Hepatocyte (in vitro differentiated cells): ENCODE measurements around the gene MAGI3. TPM values are rescaled to one million over a fixed set of nuclear protein-coding genes. Genes with fewer than 3 reads are reported as not detected.

Experiments
- DNase-seq: peaks from one replicate; pipeline ENCODE4 v3.0.0-alpha.2; 2016; ENCODE audit warnings: low spot score
- H2AFZ ChIP-seq: fragments of 200-600 bp; sonication (generic); 2 replicates; pipeline ENCODE4 v1.6.0; 2016; ENCODE audit warnings: antibody characterized with exemption, mild to moderate bottlenecking
- H3K27ac ChIP-seq: fragments of 200-600 bp; sonication (generic); 2 replicates; pipeline ENCODE4 v1.5.1; 2016; ENCODE audit warnings: mild to moderate bottlenecking
- H3K27me3 ChIP-seq: fragments of 200-600 bp; sonication (generic); 2 replicates; pipeline ENCODE4 v1.6.1; 2016
- H3K36me3 ChIP-seq: fragments of 200-600 bp; sonication (generic); replicated peaks from 2 replicates; pipeline ENCODE4 v1.5.1; 2016; ENCODE audit warnings: low read depth; ENCODE audit not compliant: insufficient read depth
- H3K4me1 ChIP-seq: fragments of 200-600 bp; sonication (generic); 2 replicates; pipeline ENCODE4 v1.5.1; 2016; ENCODE audit warnings: mild to moderate bottlenecking, moderate library complexity; ENCODE audit not compliant: insufficient read depth
- H3K4me2 ChIP-seq: fragments of 200-600 bp; sonication (generic); 2 replicates; pipeline ENCODE4 v1.6.0; 2016
- H3K4me3 ChIP-seq: fragments of 200-600 bp; sonication (generic); 2 replicates; pipeline ENCODE4 v1.5.1; 2016; ENCODE audit warnings: mild to moderate bottlenecking
- H3K79me2 ChIP-seq: fragments of 200-600 bp; sonication (generic); 2 replicates; pipeline ENCODE4 v1.6.0; 2017; ENCODE audit warnings: mild to moderate bottlenecking
- H3K9me2 ChIP-seq: fragments of 200-600 bp; sonication (generic); replicated peaks from 2 replicates; pipeline ENCODE4 v1.6.0; 2017; ENCODE audit warnings: mild to moderate bottlenecking; ENCODE audit not compliant: insufficient read depth
- H3K9me3 ChIP-seq: fragments of 200-600 bp; sonication (generic); 2 replicates; pipeline ENCODE4 v1.5.1; 2016; ENCODE audit warnings: low read depth, mild to moderate bottlenecking
- H4K20me1 ChIP-seq: fragments of 200-600 bp; sonication (generic); 2 replicates; pipeline ENCODE4 v1.6.0; 2016; ENCODE audit warnings: mild to moderate bottlenecking; ENCODE audit not compliant: insufficient read depth, poor library complexity, severe bottlenecking
- EZH2 ChIP-seq: fragments of 200-600 bp; sonication (generic); IDR thresholded peaks from 2 replicates; pipeline ENCODE4 v1.6.1; 2016; ENCODE audit warnings: antibody characterized with exemption, mild to moderate bottlenecking, borderline replicate concordance
- EZH2phosphoT487 ChIP-seq: fragments of 200-600 bp; sonication (generic); IDR thresholded peaks from one replicate; pipeline ENCODE4 v1.6.1; 2018; ENCODE audit warnings: antibody characterized with exemption, mild to moderate bottlenecking, low read depth, moderate library complexity; ENCODE audit not compliant: unreplicated experiment, severe bottlenecking
- WGBS: methylation state at CpG from one replicate; pipeline ENCODE4 v1.1.6; 2016; ENCODE audit warnings: low lambda C conversion rate; ENCODE audit errors: missing lambda C conversion rate; 5-methylcytosine and 5-hydroxymethylcytosine counted together
- polyA plus RNA-seq: library from polyadenylated mRNA; unstranded; fragments of >200 nt; fragmentation: Nextera tagmentation; extraction: Ambion mirVana; gene quantifications from 2 replicates; pipeline ENCODE4 v1.2.1, GENCODE V29; 2016
- total RNA-seq: library from RNA; depleted of rRNA; stranded (reverse); fragments of >200 nt; gene quantifications from 2 replicates; pipeline ENCODE4 v1.2.3, GENCODE V29; 2014
- TF ChIP-seq, protein P1 (sequence below): fragments of 200-600 bp; sonication (generic); IDR thresholded peaks from 2 replicates; pipeline ENCODE4 v1.5.1; 2016; ENCODE audit warnings: antibody characterized with exemption, mild to moderate bottlenecking; ENCODE audit not compliant: poor library complexity

Gene MAGI3
- total RNA-seq (22.4 and 28.4 TPM in 2 replicates), polyA plus RNA-seq (11.5 and 15.9 TPM in 2 replicates)

DNA sequence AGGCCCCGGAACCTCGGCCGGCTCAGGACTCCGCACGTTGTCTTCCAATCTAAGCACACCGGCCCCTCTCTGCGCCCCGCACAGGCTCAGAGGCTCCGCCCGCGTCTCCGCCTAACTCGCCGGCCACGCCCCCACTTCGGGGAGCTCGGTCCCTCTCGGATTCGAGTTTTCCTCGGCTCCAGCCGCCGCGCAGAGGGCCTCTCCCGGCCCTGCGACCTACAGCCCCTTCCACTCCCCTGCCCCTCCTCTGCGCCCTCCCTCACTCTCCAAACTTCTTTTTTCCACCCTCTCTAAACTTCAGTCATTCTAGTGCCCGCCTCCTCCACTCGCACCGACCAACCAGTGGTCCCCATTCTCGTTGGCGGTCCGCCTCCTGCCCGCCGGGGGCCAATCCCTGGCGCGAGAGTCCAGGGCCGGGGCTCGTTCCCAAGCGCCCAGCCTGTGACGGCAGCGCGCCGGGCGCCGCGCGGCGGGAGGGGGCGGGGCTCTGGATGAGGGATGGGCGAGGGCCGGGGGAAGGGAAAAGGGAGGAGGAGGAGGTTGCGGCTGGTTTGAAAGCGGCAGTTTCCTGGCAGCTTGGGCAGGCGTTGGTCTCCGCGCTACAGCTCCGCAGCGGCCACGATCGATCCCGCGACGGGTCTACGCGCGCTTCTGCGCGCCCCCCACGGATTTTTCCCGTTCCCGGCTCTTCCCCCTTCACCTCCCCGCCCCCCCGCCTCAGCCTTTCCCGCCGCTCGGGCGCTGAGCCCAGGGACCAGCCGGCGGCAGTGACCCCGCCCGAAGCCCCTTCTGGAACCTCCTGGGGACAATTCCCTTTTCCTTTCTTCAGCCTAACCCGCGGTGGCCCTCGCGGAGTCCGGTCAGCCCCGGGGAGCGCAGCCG, at the start of gene MAGI3:
Gene MAGI3 (plus strand): TSS at position 563 of the 882 bp plus-strand sequence. CDS start 519 bp downstream, outside the sequence.
- peaks cover 15% of the 10 kb centered on the region for H3K4me1 ChIP-seq
- no peaks in the 10 kb centered on the region for H3K9me2 ChIP-seq
- H3K36me3 ChIP-seq = no peaks in the 10 kb centered on the region
- 1% methylated on average over 65 of the region's 89 CpGs for WGBS
- H2AFZ ChIP-seq = peak within 1 kb of the TSS; percentile 79
- peaks cover 43% of the 10 kb centered on the region for H3K79me2 ChIP-seq
- TF ChIP-seq, protein P1, sequence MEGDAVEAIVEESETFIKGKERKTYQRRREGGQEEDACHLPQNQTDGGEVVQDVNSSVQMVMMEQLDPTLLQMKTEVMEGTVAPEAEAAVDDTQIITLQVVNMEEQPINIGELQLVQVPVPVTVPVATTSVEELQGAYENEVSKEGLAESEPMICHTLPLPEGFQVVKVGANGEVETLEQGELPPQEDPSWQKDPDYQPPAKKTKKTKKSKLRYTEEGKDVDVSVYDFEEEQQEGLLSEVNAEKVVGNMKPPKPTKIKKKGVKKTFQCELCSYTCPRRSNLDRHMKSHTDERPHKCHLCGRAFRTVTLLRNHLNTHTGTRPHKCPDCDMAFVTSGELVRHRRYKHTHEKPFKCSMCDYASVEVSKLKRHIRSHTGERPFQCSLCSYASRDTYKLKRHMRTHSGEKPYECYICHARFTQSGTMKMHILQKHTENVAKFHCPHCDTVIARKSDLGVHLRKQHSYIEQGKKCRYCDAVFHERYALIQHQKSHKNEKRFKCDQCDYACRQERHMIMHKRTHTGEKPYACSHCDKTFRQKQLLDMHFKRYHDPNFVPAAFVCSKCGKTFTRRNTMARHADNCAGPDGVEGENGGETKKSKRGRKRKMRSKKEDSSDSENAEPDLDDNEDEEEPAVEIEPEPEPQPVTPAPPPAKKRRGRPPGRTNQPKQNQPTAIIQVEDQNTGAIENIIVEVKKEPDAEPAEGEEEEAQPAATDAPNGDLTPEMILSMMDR = no peak
- TF ChIP-seq EZH2phosphoT487 (no peak), EZH2 (no peak)
- no peaks in the 10 kb centered on the region for H3K27me3 ChIP-seq
- H4K20me1 ChIP-seq = peaks cover 20% of the 10 kb centered on the region
- peak; percentile 99 for DNase-seq
- peak within 1 kb of the TSS; percentile 91 for H3K27ac ChIP-seq
- peak within 1 kb of the TSS; percentile 81 for H3K4me3 ChIP-seq
- H3K4me2 ChIP-seq = peak within 1 kb of the TSS; percentile 82
- H3K9me3 ChIP-seq = no peaks in the 10 kb centered on the region

DNA sequence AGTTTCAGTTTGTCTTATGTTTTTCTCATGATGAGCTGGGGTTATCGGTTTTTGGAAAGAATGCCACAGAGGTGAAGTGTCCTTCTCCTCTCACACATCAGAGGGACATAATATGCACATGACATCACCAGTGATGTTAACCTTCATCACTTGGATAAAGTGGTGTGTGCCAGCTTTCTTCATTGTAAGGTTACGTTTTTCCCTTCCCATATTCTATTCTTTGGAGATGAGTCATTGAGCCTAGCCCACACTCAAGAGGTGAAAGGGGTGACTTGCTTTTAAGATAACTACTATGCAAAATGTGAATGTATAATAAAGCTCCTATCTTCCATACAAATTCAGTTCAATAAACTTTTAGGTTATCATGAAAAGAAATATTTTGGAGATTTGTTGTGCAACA, 36.7 kb upstream of the MAGI3 start:
- TF ChIP-seq EZH2phosphoT487 (no peak), EZH2 (no peak)
- TF ChIP-seq, protein P1 = no peak
- H3K9me2 ChIP-seq = no peaks in the 10 kb centered on the region
- no peaks in the 10 kb centered on the region for H3K9me3 ChIP-seq
- 79% methylated on average over 2 of the region's 2 CpGs for WGBS
- no peaks in the 10 kb centered on the region for H3K79me2 ChIP-seq
- H4K20me1 ChIP-seq = no peaks in the 10 kb centered on the region
- H3K27me3 ChIP-seq = no peaks in the 10 kb centered on the region
- no peaks in the 10 kb centered on the region for H3K36me3 ChIP-seq
- H3K4me1 ChIP-seq = no peaks in the 10 kb centered on the region
- no peak overlapping the region for H3K27ac ChIP-seq
- no peak overlapping the region for H2AFZ ChIP-seq
- H3K4me2 ChIP-seq = no peak overlapping the region
- H3K4me3 ChIP-seq = no peak overlapping the region
- DNase-seq = no peak

DNA sequence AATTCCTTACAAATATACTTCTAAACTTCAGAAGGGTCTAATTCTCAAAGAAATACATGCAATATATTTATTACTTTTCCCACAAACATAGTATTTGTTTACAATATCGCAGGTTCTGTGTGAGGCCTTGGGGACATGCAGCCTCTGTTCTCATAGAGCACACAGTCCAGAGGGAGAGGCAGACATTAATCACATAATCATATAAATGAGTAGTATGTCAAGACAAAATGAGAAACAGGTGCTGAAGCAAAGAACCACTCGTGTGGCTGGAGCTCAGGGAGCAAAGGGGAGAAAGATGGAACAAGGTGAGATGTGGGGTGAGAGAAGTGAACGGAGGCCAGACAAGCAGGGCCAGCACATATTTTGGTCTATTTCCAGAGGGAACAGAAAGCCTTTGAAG, 26.4 kb upstream of the MAGI3 start:
- Histone ChIP-seq H3K27ac (no peak overlapping the region), H3K4me3 (no peak overlapping the region), H2AFZ (no peak overlapping the region), H4K20me1 (no peaks in the 10 kb centered on the region), H3K4me2 (no peak overlapping the region), H3K79me2 (no peaks in the 10 kb centered on the region), H3K36me3 (no peaks in the 10 kb centered on the region), H3K9me3 (no peaks in the 10 kb centered on the region), H3K4me1 (peaks cover 3% of the 10 kb centered on the region), H3K27me3 (no peaks in the 10 kb centered on the region), H3K9me2 (no peaks in the 10 kb centered on the region)
- no peak for TF ChIP-seq EZH2
- WGBS = 72% methylated on average over 3 of the region's 3 CpGs
- no peak for DNase-seq

DNA sequence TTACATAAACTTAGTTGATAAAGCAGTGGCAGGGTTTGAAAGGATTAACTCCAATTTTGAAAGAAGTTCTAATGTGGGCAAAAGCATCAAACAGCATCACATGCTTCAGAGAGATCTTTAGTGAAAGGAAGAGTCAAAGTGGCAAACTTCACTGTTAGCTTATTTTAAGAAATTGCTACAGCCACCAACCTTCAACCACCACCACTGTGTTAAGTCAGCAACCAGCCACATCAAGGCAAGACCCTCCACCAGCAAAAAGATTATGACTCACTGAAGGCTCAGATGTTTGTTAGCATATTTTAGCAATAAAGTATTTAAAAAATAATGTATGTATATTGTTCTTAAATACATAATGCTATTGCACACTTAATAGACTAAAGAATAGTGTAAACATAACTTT, 21.3 kb upstream of the MAGI3 start:
- no peaks in the 10 kb centered on the region for H3K36me3 ChIP-seq
- H3K79me2 ChIP-seq = no peaks in the 10 kb centered on the region
- H4K20me1 ChIP-seq = no peaks in the 10 kb centered on the region
- H3K9me2 ChIP-seq = no peaks in the 10 kb centered on the region
- no peak overlapping the region for H2AFZ ChIP-seq
- TF ChIP-seq EZH2phosphoT487 (no peak), EZH2 (no peak)
- TF ChIP-seq, protein P1 = no peak
- H3K4me2 ChIP-seq = no peak overlapping the region
- H3K4me1 ChIP-seq = no peaks in the 10 kb centered on the region
- no peak overlapping the region for H3K27ac ChIP-seq
- no peak for DNase-seq
- no peaks in the 10 kb centered on the region for H3K9me3 ChIP-seq
- no peak overlapping the region for H3K4me3 ChIP-seq
- H3K27me3 ChIP-seq = no peaks in the 10 kb centered on the region
